HTR-8/SVneo (cell line): ENCODE data around the gene PLXNA3.

ENCODE experiments used
- DNase-seq: peaks from one replicate; pipeline ENCODE4 v3.0.0; 2011; ENCODE audit warnings: low spot score, mixed read lengths; ENCODE audit not compliant: insufficient read length
- FAIRE-seq: peaks from 2 replicates; lab custom pipeline; 2011; peaks lifted over from hg19 to GRCh38; lab: Jason Lieb, UNC

PLXNA3 gene

DNA sequence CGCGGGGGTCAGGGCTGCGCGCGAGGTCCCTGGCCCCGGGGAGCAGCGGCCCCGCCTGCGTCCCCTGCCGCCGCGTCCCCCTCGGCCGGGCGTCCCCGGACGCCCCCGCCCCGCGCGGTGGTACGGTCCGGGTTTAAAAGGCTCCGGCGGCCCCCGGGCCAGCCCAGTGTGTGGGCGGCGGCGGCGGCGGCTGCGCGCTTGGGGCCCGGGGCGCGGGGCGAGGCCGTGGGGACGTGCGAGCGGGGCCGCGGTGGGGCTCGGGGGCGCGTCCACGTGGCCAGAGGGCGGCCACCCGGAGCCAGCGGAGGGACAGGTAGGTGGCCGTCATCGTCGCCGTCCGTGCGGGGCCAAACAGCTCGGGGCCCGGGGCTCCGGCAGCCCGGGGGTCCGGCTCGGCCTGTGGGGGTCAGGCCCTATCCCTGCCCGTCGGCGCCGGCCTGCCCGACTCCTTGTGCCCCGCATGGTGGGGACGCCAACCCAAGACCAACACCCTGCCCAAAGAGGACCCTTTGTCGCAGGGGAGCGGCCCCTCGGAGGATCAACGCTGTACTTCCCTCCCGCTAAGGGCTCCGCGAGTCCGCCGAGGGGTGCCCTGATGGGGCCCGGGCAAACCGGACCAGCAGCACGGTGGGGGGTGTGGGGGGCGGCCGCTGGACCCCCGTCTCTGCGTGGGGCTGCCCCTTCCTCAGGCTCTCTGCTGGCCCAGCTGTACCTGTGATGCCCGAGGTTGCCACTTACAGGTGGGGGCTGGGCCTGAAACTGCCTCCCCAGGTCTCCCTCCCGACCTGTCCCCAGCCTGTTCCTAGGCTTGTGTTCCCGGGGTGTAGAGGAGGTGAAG is at the start of gene PLXNA3:
PLXNA3 (plus strand) TSS at position 166 of the 838 bp plus-strand sequence. CDS start 1,903 bp downstream, outside the sequence.
- DNase-seq (peak; percentile 21), FAIRE-seq (no peak)

DNA sequence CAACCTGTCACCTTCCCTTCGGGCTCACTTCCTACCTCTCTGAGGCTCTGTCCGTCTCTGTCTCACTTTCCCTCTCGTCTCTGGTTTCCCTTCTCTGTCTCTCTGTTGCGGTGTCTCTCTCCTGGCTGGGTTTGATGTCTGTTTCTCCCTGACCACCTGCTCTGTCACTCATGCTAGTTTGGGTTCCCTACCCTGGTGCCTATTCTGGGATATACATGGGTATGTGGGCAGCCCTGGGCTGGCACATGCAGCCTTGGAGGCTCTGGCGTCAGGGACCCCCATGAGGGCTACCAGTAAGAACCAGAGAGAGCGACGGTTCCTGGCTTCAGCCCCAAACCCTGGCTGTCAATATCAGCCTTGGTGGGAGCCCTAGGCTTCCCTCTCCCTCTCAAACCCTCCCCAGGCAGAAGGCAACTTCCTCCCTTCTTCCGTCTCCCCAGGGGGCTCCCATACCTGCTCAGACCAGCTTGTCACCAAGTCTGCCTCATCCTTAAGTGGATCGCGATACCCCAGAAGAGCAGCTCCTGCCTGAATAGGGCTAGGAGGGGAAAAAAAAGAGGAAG is 49.3 kb upstream of the PLXNA3 start:
- FAIRE-seq, result no peak
- DNase-seq, result no peak

- DNase-seq (peak; percentile 76), FAIRE-seq (peak; percentile 59)
Observed at GRCh38 chrX:154409222-154409871, 48.7 kb upstream of the PLXNA3 start, which contains the start of gene DNASE1L1. DNASE1L1 (minus strand) TSS chrX:154409254; CDS start chrX:154405568, 3,686 bp downstream.

GRCh38 chrX:154411981-154412340 is 46.1 kb upstream of the PLXNA3 start:
- DNase-seq, result peak; percentile 45
- FAIRE-seq, result no peak

- no peak for DNase-seq
- no peak for FAIRE-seq
Observed at GRCh38 chrX:154412468-154412867, 45.6 kb upstream of the PLXNA3 start.

DNA sequence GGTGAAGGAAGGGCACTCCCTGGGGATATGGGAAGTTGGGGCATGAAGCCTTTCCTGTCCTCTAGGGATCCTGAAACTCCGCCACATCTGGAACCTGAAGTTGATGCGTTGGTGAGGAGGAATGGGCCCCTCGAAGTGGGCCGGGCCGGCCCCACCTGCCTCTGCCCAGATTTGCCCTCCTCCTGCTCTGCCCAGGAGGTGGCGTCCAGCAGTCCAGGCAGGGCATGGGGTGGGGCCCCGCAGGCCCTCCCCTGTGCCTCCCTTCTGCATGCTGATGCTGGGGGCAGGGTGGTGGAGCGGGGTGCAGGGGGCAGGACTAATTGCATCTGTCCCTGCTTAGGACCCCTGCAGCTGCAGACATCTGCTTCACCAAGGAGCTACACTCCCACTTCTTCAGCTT is 44.9 kb upstream of the PLXNA3 start:
- FAIRE-seq, result no peak
- no peak for DNase-seq

GRCh38 chrX:154417157-154417556 is 40.9 kb upstream of the PLXNA3 start:
- FAIRE-seq (no peak), DNase-seq (no peak)

DNA sequence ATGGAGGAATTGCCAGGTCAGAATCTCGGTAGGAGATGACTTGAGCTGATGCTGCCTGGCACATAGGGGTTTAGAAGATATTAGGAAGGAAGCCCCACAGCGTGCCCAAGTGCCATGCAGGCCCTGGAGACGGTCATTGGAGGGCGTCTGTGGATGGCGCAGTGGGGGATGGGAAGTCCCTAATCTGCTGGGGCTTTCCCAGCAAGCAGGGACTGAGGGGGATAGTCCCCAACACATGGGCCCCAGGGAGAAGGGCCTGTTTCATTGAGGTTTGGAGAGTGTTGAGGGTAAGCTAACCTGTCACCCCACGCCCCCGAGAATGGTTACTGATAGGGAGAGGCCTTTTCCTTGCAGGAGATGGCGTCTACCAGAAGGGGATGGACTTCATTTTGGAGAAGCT is 38.9 kb upstream of the PLXNA3 start:
- DNase-seq, result no peak
- FAIRE-seq, result no peak

- no peak for DNase-seq
- no peak for FAIRE-seq
Observed at GRCh38 chrX:154419688-154420401, 38.2 kb upstream of the PLXNA3 start.

GRCh38 chrX:154420402-154420756 is 37.7 kb upstream of the PLXNA3 start:
- DNase-seq, result no peak
- no peak for FAIRE-seq

DNA sequence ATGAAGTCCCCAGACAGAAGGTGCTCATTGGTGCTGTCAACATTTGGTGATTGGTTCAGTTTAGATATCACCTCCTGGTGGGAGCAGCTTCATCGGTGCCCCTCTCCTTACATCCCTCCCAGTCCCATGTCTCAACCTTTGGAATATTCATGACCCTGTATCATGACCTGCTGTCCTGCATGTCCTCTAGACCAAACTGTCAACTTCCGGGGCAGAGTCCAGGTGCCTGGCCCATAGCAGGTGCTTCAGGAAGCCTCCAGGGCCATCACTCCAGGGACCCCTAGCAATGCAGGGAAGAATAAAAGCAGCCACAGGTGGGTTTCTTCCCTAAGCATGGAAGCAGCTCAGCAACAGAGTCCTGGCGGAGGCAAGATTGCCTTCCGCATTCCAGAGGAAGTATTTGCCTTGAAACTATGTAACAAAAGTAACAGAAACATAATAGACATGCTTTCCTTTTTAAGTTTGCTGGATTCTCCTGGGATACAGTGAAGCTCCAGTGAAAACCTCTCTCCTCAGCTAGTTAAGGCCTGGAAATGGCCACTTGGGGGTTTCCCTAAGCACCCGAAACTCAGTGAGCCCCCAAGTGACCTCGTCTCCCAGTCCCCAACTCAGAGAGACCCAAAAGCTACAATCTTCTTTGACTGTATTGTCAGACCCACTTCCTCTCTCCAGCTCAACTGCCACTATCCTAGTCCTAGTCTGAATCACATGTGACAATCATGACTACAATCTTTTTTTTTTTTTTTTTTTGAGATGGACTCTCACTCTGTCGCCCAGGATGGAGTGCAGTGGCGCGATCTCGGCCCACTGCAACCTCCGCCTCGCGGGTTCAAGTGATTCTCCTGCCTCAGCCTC is 30.9 kb upstream of the PLXNA3 start:
- no peak for FAIRE-seq

GRCh38 chrX:154428176-154429171 is 29.6 kb upstream of the PLXNA3 start, which contains the start of gene ATP6AP1:
ATP6AP1 (plus strand) TSS chrX:154428677; CDS start chrX:154428693, 16 bp downstream.
- FAIRE-seq, result peak; percentile 86
- DNase-seq, result peak; percentile 90

More for the DNA sequence above, 30.9 kb upstream of the PLXNA3 start:
- DNase-seq, result no peak

- no peak for DNase-seq
- no peak for FAIRE-seq
Observed at GRCh38 chrX:154429711-154430110, 28.4 kb upstream of the PLXNA3 start.

- DNase-seq (no peak), FAIRE-seq (no peak)
Observed at GRCh38 chrX:154430479-154430878, 27.6 kb upstream of the PLXNA3 start.

DNA sequence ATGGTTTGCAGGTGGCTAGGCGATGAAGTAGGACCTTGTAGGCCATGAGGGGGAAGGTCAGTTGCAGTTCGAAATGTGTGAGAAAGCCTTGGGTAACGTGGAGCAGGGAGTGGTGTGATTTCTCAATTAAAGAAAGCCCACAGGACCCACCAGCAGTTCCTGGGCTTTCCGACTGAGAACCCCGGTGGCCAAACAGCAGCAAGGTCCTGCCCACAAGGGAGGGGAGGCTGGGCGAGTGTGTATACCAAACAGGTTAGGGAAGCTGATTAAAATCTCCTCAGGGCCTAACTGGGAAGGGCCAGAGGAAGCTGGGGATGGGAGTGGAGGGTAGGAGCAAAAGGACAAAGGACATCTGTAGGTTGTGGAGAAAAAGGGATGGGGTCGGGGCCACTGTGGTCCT is 27.2 kb upstream of the PLXNA3 start:
- DNase-seq (no peak), FAIRE-seq (no peak)

GRCh38 chrX:154431341-154431740 is 26.7 kb upstream of the PLXNA3 start:
- DNase-seq, result no peak

GRCh38 chrX:154432210-154432609 is 25.9 kb upstream of the PLXNA3 start:
- FAIRE-seq (no peak), DNase-seq (no peak)

More at GRCh38 chrX:154431341-154431740, 26.7 kb upstream of the PLXNA3 start:
- FAIRE-seq, result no peak

GRCh38 chrX:154433605-154434004 is 24.5 kb upstream of the PLXNA3 start:
- DNase-seq (no peak), FAIRE-seq (no peak)
